ACHN (cell line): ENCODE measurements around the gene SYNPO2L.
A peak's percentile ranks its signal among the peaks of the same experiment; 100 is the strongest.
"Not testable (repeated sequence)": the region's sequence is repeated elsewhere in the genome, so short reads cannot be mapped to it uniquely, and the experiment has no call there.

Experiments used
- DNase-seq: peaks from one replicate; pipeline ENCODE4 v3.0.0-alpha.2; 2015
- in situ Hi-C: cut with HindIII; loops from 2 replicates; pipeline ENCODE4 v1.10.0; 2017; ENCODE audit warnings: low sequenced_read_pairs, low pct_ligation_motif_present, low pct_unique_long_range_greater_than_20kb

Gene SYNPO2L, protein sequence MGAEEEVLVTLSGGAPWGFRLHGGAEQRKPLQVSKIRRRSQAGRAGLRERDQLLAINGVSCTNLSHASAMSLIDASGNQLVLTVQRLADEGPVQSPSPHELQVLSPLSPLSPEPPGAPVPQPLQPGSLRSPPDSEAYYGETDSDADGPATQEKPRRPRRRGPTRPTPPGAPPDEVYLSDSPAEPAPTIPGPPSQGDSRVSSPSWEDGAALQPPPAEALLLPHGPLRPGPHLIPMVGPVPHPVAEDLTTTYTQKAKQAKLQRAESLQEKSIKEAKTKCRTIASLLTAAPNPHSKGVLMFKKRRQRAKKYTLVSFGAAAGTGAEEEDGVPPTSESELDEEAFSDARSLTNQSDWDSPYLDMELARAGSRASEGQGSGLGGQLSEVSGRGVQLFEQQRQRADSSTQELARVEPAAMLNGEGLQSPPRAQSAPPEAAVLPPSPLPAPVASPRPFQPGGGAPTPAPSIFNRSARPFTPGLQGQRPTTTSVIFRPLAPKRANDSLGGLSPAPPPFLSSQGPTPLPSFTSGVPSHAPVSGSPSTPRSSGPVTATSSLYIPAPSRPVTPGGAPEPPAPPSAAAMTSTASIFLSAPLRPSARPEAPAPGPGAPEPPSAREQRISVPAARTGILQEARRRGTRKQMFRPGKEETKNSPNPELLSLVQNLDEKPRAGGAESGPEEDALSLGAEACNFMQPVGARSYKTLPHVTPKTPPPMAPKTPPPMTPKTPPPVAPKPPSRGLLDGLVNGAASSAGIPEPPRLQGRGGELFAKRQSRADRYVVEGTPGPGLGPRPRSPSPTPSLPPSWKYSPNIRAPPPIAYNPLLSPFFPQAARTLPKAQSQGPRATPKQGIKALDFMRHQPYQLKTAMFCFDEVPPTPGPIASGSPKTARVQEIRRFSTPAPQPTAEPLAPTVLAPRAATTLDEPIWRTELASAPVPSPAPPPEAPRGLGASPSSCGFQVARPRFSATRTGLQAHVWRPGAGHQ

DNA sequence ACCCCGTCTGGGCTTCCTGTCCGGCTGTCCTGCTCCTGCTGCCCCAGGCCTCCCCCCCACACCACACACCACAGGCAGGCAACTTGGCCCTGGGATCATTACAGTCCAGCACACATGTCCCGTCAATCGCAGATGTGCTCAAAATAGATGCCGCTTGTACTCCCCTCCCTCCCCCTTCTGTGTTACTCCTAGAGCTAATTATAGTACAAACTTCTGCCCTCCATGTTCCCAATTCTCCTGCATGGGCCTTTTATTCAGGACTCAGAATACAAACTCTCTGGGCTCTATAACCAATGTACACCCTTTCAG is at the start of gene SYNPO2L:
TSS of gene SYNPO2L (minus strand) at position 40 of the 309 bp plus-strand sequence. CDS start 107 bp downstream, outside the sequence.
- DNase-seq, result no peak
- in situ Hi-C loops, result no loop called here

- in situ Hi-C loops, DNase-seq: not testable (repeated sequence)
These were observed 48.1 kb upstream of the SYNPO2L start for GRCh38 chr10:73703924-73704323.

DNA sequence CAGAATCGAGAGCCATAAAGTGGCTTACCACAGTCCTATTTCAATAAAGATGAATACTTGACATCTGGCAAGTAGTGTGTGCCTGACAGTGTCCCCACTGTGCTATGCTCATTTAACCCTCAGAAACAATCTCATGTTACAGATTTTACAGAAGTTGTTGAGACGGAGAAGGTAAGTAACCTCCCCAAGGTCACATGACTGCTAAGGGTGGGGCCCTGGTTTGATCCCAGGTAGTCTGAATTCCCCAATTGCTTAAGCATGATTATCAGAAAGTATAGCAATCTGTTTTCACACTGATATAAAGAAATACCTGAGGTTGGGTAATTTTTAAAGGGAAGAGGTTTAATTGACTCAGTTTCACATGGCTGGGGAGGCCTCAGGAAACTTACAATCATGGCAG is 43.0 kb upstream of the SYNPO2L start:
- in situ Hi-C loops, DNase-seq: not testable (repeated sequence)

DNA sequence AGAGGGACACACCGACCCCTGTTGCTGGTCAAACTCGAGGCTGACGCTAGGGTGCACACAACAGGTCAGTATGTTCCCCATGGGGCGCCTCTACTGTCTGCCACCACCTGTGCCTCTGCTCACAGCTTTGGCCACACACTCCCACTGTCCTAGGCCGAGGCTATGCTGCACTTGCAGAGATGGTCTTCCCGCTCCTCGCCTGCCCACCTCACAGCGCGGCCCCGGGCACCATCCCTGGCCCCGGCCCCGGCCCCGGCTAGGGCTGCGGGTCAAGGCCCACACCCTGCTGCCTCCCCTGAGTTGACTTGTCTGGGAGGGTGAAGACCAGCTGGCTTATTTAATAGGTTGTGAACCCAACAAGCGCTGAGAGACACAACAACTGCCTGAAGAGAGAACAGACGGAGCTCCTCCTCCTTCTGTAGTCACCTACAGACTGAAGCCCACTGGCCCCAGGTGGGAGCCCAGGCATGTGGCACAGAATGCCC is 41.9 kb upstream of the SYNPO2L start, which contains the start of gene AGAP5:
TSS of gene AGAP5 (minus strand) at position 435 of the 485 bp plus-strand sequence. CDS start at position 81, 354 bp downstream.
- DNase-seq, in situ Hi-C loops: not testable (repeated sequence)

GRCh38 chr10:73695302-73695701 is 39.5 kb upstream of the SYNPO2L start:
- in situ Hi-C loops, DNase-seq: not testable (repeated sequence)

DNA sequence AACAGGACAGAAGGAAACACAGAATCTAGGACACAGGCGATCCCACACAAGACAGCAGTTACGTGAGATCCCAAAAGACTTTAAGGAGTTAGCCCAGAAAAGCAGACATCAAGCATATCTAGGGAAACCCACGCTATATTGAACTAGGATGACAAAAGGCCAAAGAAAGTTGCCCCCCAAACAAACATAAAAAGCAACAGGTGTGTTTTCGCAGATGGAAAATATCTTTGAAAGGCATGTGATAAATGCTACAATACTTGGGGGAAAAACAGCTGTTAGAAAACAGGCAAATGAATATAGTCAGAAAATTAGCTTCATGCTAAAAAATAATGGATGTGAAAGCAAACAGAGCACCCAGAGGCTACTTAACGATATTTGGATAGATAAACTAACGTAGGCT is 34.9 kb upstream of the SYNPO2L start:
- in situ Hi-C loops, result not testable (repeated sequence)

GRCh38 chr10:73689596-73689995 is 33.8 kb upstream of the SYNPO2L start:
- in situ Hi-C loops, DNase-seq: not testable (repeated sequence)

More for the DNA sequence above, 34.9 kb upstream of the SYNPO2L start:
- DNase-seq, result not testable (repeated sequence)

DNA sequence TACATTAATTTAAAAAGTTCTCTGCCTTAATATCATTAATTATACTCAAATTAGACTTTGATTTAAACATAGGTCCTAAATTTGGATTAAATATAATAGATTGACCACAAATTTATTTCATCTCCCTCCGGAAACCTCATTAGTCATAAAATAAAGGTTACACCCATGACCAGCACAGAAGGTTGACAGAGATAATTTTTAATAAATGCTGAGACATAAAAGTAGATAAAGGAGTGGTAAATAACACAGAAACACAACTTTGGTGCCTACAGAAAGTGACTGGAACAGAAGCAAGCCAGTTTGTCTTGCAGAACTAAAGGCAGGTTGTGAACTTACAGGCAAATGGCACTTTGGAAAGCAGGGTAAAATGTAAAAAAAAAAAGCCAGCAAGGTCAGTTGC is 31.8 kb upstream of the SYNPO2L start:
- in situ Hi-C loops, result not testable (repeated sequence)

DNA sequence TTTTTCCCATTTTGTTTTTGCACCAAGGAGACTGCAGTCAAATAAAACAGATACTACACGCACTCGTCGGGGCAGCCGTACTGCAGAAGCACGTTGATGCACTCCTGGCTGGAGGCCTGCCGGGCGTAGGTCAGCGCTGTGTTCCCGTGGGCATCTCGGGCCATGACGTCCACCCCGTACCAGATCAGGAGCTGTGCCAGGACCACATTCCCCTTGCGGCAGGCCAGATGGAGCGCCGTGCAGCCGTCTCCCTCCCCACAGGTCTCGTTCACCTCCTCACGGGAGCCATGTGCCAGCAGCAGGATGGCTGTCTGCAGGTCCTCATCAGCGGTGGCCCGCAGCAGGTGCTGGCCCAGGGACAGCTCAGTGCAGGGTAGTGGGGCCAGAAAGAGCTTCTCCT is 18.7 kb upstream of the SYNPO2L start:
- DNase-seq, in situ Hi-C loops: not testable (repeated sequence)

More for the DNA sequence above, 31.8 kb upstream of the SYNPO2L start:
- not testable (repeated sequence) for DNase-seq

- in situ Hi-C loops, DNase-seq: not testable (repeated sequence)
These were observed 12.5 kb upstream of the SYNPO2L start for GRCh38 chr10:73668378-73668777.

DNA sequence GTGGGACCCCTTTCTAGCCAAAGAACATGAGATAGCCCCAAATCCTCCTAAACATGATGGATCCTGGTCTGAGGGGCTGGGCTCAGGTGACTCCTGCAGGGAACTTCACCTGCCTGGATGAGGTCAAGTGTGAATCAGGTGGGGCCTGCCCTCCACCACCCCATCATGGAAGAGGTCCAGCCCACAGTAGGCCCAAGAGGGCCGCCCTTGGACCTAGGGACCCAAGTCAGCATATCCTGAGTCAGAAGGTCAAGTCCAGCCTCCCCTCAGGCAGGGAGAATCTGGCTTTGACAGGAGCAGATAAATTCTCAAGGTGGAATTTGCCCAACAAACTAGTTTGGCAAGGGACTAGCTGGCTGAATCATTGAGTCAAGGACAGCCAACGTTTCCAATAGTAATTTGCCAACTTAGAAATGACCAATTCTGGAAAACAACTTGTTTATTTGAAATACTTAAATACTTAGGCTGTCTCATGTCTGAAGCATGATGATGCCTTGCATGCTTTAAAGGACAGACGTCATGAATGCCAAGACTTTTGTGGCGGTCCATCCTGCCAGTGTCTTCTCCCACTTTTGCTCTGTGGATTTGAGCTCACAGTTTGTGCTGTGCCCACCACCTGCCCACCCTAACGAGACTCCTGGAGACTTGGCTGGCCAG is 10.5 kb upstream of the SYNPO2L start:
- in situ Hi-C loops, DNase-seq: not testable (repeated sequence)

- in situ Hi-C loops, DNase-seq: not testable (repeated sequence)
These were observed 9.8 kb upstream of the SYNPO2L start for GRCh38 chr10:73665581-73665980.

DNA sequence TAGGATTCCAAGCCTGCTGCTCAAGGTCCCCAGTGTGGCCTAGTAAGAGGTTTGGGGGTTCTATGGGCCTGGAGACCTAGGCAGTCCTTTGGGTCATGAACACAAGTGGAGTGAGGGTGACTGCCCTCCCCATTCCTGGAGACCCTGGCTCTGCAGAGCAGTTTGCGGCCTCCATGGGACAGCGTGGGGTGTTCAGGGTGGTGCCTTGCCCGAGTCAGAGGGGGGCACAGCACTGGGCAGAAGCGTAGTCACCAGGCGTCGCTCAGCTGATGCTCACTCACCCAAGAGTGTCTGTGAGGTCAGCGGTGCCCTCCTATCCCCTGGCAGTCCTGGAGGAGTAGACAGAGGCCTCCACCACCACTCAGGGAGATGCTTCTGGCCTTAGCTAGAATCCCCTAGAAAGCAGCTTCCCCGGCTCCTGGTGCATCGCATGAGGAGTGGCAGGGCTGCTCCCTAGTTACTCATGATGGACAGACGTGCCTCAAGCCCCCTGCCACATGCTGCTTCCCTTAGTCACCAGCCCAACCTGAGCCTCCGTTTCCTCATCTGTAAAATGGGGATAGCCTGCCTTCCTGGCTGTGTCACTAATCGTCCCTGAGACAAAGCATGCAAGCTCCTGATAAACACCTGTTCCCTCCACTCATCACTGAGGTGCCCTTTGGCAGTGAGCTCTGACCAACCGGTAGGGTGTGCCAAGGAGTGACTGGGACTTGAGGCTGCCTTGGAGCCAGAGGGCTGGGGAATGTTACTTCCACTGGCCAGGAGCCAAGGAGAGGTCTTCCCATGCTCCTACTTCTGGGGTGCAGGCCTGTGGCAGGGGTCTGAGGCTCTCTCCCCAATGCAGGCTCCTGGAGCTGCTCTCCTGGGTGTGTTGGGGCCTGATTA is 8.6 kb upstream of the SYNPO2L start:
- DNase-seq, in situ Hi-C loops: not testable (repeated sequence)

GRCh38 chr10:73663621-73664020 is 7.8 kb upstream of the SYNPO2L start:
- DNase-seq, in situ Hi-C loops: not testable (repeated sequence)

- DNase-seq, in situ Hi-C loops: not testable (repeated sequence)
These were observed 6.9 kb upstream of the SYNPO2L start for GRCh38 chr10:73662705-73663104.

DNA sequence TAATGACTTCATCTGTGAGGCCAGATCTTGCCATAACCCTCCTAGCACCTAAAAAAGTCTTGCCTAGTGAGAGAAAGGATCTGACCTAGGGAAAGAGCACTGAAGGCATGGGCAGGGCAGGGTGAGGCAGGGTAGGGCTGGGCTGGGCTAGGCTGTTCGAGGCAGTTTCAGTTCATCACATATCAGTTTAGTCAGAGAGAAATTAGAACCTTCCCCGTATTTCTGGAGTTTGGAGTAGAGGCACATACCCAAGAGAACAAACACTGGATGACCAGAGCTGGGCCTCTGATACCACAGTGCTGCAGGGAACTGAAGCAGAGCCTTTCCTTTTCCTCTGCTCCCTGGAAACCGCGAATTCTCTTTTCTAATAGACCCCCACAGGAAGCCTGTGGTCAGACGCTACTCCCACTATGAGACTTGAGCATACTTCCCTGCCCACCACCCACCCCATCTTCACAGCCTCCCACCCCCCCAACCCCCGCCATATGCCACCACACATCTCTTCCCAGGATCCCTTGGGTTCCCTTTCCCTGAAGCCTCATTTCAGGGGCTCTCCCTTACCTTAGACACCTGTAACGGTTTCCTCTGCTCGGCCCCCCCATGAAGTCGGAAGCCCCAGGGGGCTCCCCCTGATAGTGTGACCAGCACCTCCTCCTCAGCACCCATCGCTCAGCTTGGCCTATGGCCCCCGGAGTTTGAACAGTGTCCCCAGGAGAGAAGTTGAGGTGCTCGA is 406 bp downstream of the SYNPO2L start:
- DNase-seq, result no peak
- in situ Hi-C loops, result no loop called here

- DNase-seq, result peak; percentile 42
- in situ Hi-C loops, result no loop called here
These were observed 2.1 kb downstream of the SYNPO2L start for GRCh38 chr10:73653701-73654100.
